H9 (cell line): ENCODE measurements around the gene FAM136A. TPM values are rescaled to one million over a fixed set of nuclear protein-coding genes. Genes with fewer than 3 reads are reported as not detected.

ENCODE experiments used
- DNase-seq: peaks from one replicate; pipeline ENCODE4 v3.0.0-alpha.2; 2017
- H2AFZ ChIP-seq: one replicate; pipeline ENCODE4 v1.6.1; 2013; ENCODE audit warnings: mild to moderate bottlenecking, low read length, control low read depth, moderate library complexity
- H2AK5ac ChIP-seq: 2 replicates; pipeline ENCODE4 v1.6.1; 2013; ENCODE audit warnings: low read length, control low read depth, mixed read lengths; ENCODE audit not compliant: insufficient read length
- H2BK120ac ChIP-seq: one replicate; pipeline ENCODE4 v1.6.1; 2013; ENCODE audit warnings: low read depth, mild to moderate bottlenecking, low read length, control low read depth, inconsistent platforms; ENCODE audit not compliant: poor library complexity, severe bottlenecking
- H2BK12ac ChIP-seq: 2 replicates; pipeline ENCODE4 v1.6.1; 2013; ENCODE audit warnings: low read length, control low read depth, mixed read lengths, low read depth; ENCODE audit not compliant: insufficient read length
- H2BK15ac ChIP-seq: 2 replicates; pipeline ENCODE4 v1.6.1; 2013; ENCODE audit warnings: low read depth, low read length, control low read depth
- H2BK20ac ChIP-seq: one replicate; pipeline ENCODE4 v1.6.1; 2013; ENCODE audit warnings: low read depth, mild to moderate bottlenecking, low read length, control low read depth, inconsistent platforms; ENCODE audit not compliant: poor library complexity, severe bottlenecking
- H2BK5ac ChIP-seq: 2 replicates; pipeline ENCODE4 v1.6.1; 2013; ENCODE audit warnings: low read length, control low read depth, mixed read lengths; ENCODE audit not compliant: insufficient read length
- H3K14ac ChIP-seq: 2 replicates; pipeline ENCODE4 v1.6.1; 2013; ENCODE audit warnings: low read length, control low read depth; ENCODE audit not compliant: insufficient read depth
- H3K18ac ChIP-seq: 2 replicates; pipeline ENCODE4 v1.6.1; 2013; ENCODE audit warnings: low read depth, mild to moderate bottlenecking, mixed read lengths, low read length, control low read depth; ENCODE audit not compliant: insufficient read length
- H3K23ac ChIP-seq: 2 replicates; pipeline ENCODE4 v1.6.1; 2013; ENCODE audit warnings: low read length, control low read depth, mixed read lengths, low read depth; ENCODE audit not compliant: insufficient read length
- H3K23me2 ChIP-seq: 2 replicates; pipeline ENCODE4 v1.6.1; 2013; ENCODE audit warnings: low read depth, mild to moderate bottlenecking, mixed read lengths, low read length, control low read depth; ENCODE audit not compliant: insufficient read length, poor library complexity, severe bottlenecking
- H3K27ac ChIP-seq: 2 replicates; pipeline ENCODE4 v1.5.1; 2013; ENCODE audit warnings: low read length, control low read depth, mixed read lengths, low read depth; ENCODE audit not compliant: insufficient read length
- H3K27me3 ChIP-seq: 2 replicates; pipeline ENCODE4 v1.6.1; 2013; ENCODE audit warnings: low read length, control low read depth, inconsistent platforms; ENCODE audit not compliant: insufficient read depth
- H3K4ac ChIP-seq: 2 replicates; pipeline ENCODE4 v1.6.1; 2013; ENCODE audit warnings: low read depth, mild to moderate bottlenecking, control low read depth, inconsistent platforms, low read length, moderate library complexity
- H3K4me1 ChIP-seq: 2 replicates; pipeline ENCODE4 v1.6.1; 2013; ENCODE audit warnings: low read length, control low read depth, inconsistent platforms; ENCODE audit not compliant: insufficient read depth
- H3K4me2 ChIP-seq: 2 replicates; pipeline ENCODE4 v1.6.1; 2013; ENCODE audit warnings: low read length, control low read depth, mixed read lengths; ENCODE audit not compliant: insufficient read length, insufficient read depth
- H3K56ac ChIP-seq: 2 replicates; pipeline ENCODE4 v1.6.1; 2013; ENCODE audit warnings: low read depth, mild to moderate bottlenecking, mixed read lengths, low read length, control low read depth; ENCODE audit not compliant: insufficient read length
- H3K79me1 ChIP-seq: 2 replicates; pipeline ENCODE4 v1.6.1; 2013; ENCODE audit warnings: low read depth, mild to moderate bottlenecking, moderate library complexity, low read length, control low read depth, inconsistent platforms; ENCODE audit not compliant: insufficient read depth, poor library complexity, severe bottlenecking
- H3K79me2 ChIP-seq: 2 replicates; pipeline ENCODE4 v1.6.1; 2013; ENCODE audit warnings: low read length, control low read depth, inconsistent platforms; ENCODE audit not compliant: insufficient read depth
- H3K9ac ChIP-seq: 2 replicates; pipeline ENCODE4 v1.6.1; 2013; ENCODE audit warnings: low read length, control low read depth, mixed read lengths; ENCODE audit not compliant: insufficient read length; ENCODE audit errors: extremely low read depth
- H3K9me3 ChIP-seq: one replicate; pipeline ENCODE4 v1.6.1; 2013; ENCODE audit warnings: low read depth, low read length, inconsistent platforms; ENCODE audit not compliant: control insufficient read depth
- H3T11ph ChIP-seq: one replicate; pipeline ENCODE4 v1.6.1; 2013; ENCODE audit warnings: mild to moderate bottlenecking, low read length, control low read depth, inconsistent platforms
- H4K20me1 ChIP-seq: one replicate; pipeline ENCODE4 v1.6.1; 2013; ENCODE audit not compliant: control insufficient read depth, insufficient read length, insufficient read depth
- H4K5ac ChIP-seq: 2 replicates; pipeline ENCODE4 v1.6.1; 2013; ENCODE audit warnings: low read depth, mild to moderate bottlenecking, mixed read lengths, low read length, control low read depth; ENCODE audit not compliant: insufficient read length
- H4K8ac ChIP-seq: replicated peaks from 2 replicates; pipeline ENCODE4 v1.6.1; 2013; ENCODE audit warnings: low read length, control low read depth, mixed read lengths, low read depth; ENCODE audit not compliant: insufficient read length
- H4K91ac ChIP-seq: 2 replicates; pipeline ENCODE4 v1.6.1; 2013; ENCODE audit warnings: low read depth, mild to moderate bottlenecking, moderate library complexity, mixed read lengths, low read length, control low read depth; ENCODE audit not compliant: insufficient read length
- H3K27ac Mint-ChIP-seq, 3 experiments: 2 replicates in 2 of 3; 3 replicates in 1 of 3; pipeline ENCODE4 v1.8.0; 2020 to 2021; ENCODE audit warnings: mixed read lengths in 3 of 3, mild to moderate bottlenecking in 1 of 3, moderate library complexity in 1 of 3
- H3K27me3 Mint-ChIP-seq: 2 replicates; pipeline ENCODE4 v1.8.0; 2021; ENCODE audit warnings: low read depth, mild to moderate bottlenecking, moderate library complexity, mixed read lengths
- H3K36me3 Mint-ChIP-seq, 3 experiments: 2 replicates in 2 of 3; 3 replicates in 1 of 3; pipeline ENCODE4 v1.8.0; 2020 to 2021; ENCODE audit warnings: low read depth in 3 of 3, mixed read lengths in 3 of 3; ENCODE audit not compliant: insufficient read depth in 1 of 3
- H3K4me1 Mint-ChIP-seq, 2 experiments: 2 replicates each; pipeline ENCODE4 v1.8.0; 2020; ENCODE audit warnings: mixed read lengths in 2 of 2
- H3K4me3 Mint-ChIP-seq, 2 experiments: 2 replicates in 1 of 2; 3 replicates in 1 of 2; pipeline ENCODE4 v1.8.0; 2020 to 2021; ENCODE audit warnings: mild to moderate bottlenecking in 2 of 2, mixed read lengths in 2 of 2, moderate library complexity in 1 of 2
- H3K9me3 Mint-ChIP-seq, 2 experiments: 2 replicates in 1 of 2; 3 replicates in 1 of 2; pipeline ENCODE4 v1.8.0; 2020; ENCODE audit warnings: mild to moderate bottlenecking in 2 of 2, mixed read lengths in 2 of 2, moderate library complexity in 1 of 2
- CTCF ChIP-seq: fragments of 200-600 bp; sonication (generic); conservative IDR thresholded peaks from 3 replicates; pipeline ENCODE4 v1.8.0; 2021; ENCODE audit warnings: antibody characterized with exemption, mild to moderate bottlenecking
- WGBS: extraction: QIAGEN DNeasy Blood & Tissue Kit; methylation state at CpG from one replicate; pipeline ENCODE4 v1.1.7; 2013; ENCODE audit warnings: missing lambda C conversion rate, low lambda C conversion rate, mixed read lengths; ENCODE audit not compliant: insufficient read length; ENCODE audit errors: extremely low coverage; 5-methylcytosine and 5-hydroxymethylcytosine counted together
- total RNA-seq: library from RNA; stranded (reverse); gene quantifications from 2 replicates; pipeline ENCODE4 v1.2.1, GENCODE V29; 2021

FAM136A gene
- total RNA-seq, 1 experiment from 2014 or later = 118 TPM

DNA sequence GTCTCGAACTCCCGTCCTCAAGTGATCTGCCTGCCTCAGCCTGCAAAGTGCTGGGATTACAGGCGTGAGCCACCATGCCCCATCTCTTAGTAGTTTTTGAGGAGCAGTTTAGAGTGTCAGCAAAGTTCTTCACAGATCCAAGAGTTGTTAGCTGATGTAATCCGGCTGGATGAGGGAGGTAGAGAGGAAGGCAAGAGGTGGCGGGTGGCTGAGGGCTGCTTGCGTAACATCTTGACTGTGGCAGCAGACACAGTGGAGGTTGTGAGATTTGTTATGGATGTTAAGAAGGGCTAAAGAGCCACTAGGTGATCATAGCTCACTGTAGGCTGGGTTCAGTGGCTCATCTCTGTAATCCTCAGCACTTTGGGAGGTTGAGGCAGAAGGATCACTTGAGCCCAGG lies 19.5 kb upstream of the FAM136A start:
- H3K23ac ChIP-seq = no peak overlapping the region
- H4K20me1 ChIP-seq = no peaks in the 10 kb centered on the region
- no peaks in the 10 kb centered on the region for H3K9me3 Mint-ChIP-seq
- no peak overlapping the region for H4K91ac ChIP-seq
- H3K4me1 Mint-ChIP-seq = no peaks in the 10 kb centered on the region
- H2BK20ac ChIP-seq = no peak overlapping the region
- no peaks in the 10 kb centered on the region for H3K79me1 ChIP-seq
- no peak overlapping the region for H2AK5ac ChIP-seq
- no peak overlapping the region for H3K18ac ChIP-seq
- H3T11ph ChIP-seq = no peak overlapping the region
- no peak overlapping the region for H3K56ac ChIP-seq
- no peak overlapping the region for H3K4me2 ChIP-seq
- no peak overlapping the region for H3K9ac ChIP-seq
- no peak overlapping the region for H4K8ac ChIP-seq
- no peak overlapping the region for H3K27ac ChIP-seq
- no peak overlapping the region for H2BK120ac ChIP-seq
- H3K23me2 ChIP-seq = no peaks in the 10 kb centered on the region
- H4K5ac ChIP-seq = no peak overlapping the region
- no peak overlapping the region for H3K14ac ChIP-seq
- no peak for TF ChIP-seq CTCF
- H2BK5ac ChIP-seq = no peak overlapping the region
- H2AFZ ChIP-seq = no peak overlapping the region
- no peak overlapping the region for H3K27ac Mint-ChIP-seq
- no CpG with 5 or more reads among the region's 6 CpGs for WGBS
- no peak overlapping the region for H2BK15ac ChIP-seq
- H2BK12ac ChIP-seq = no peak overlapping the region
- H3K79me2 ChIP-seq = no peaks in the 10 kb centered on the region
- no peak overlapping the region for H3K4ac ChIP-seq
- H3K4me3 Mint-ChIP-seq = no peak overlapping the region
- H3K36me3 Mint-ChIP-seq = no peaks in the 10 kb centered on the region
- H3K27me3 ChIP-seq = no peaks in the 10 kb centered on the region
- no peak for DNase-seq
- no peaks in the 10 kb centered on the region for H3K9me3 ChIP-seq
- H3K27me3 Mint-ChIP-seq = peaks cover 10% of the 10 kb centered on the region
- H3K4me1 ChIP-seq = no peaks in the 10 kb centered on the region
